HepG2 (cell line): ENCODE results near the gene ALOXE3. TPM values are rescaled to one million over a fixed set of nuclear protein-coding genes. Genes with fewer than 3 reads are reported as not detected.

ENCODE experiments used
- CREB1 ChIP-seq, 2 experiments: fragments of 450-650 bp in 1 of 2; IDR thresholded peaks; 2 replicates each; pipeline ENCODE4 v1.6.1; 2016 to 2017; ENCODE audit warnings: control low read depth in 1 of 2, mild to moderate bottlenecking in 1 of 2, missing compliant biosample characterization in 1 of 2, missing genetic modification characterization in 1 of 2
- DMTF1 ChIP-seq: sonication (generic); formaldehyde crosslinking; IDR thresholded peaks from 2 replicates; pipeline ENCODE4 v1.4.0; 2020; ENCODE audit warnings: mild to moderate bottlenecking, missing genetic modification reagents
- FIP1L1 ChIP-seq: fragments of 200-400 bp; formaldehyde crosslinking; IDR thresholded peaks from 2 replicates; pipeline ENCODE4 v1.6.1; 2018; ENCODE audit warnings: low read depth, mild to moderate bottlenecking, low read length, moderate library complexity, borderline replicate concordance; ENCODE audit not compliant: insufficient read depth
- PHB2 ChIP-seq: fragments of 450-650 bp; IDR thresholded peaks from 2 replicates; pipeline ENCODE4 v1.6.1; 2018; ENCODE audit not compliant: partially characterized antibody
- SAFB2 ChIP-seq: sonication (generic); formaldehyde crosslinking; IDR thresholded peaks from 2 replicates; pipeline ENCODE4 v1.5.1; 2020; ENCODE audit warnings: missing genetic modification reagents, low read depth, mild to moderate bottlenecking, borderline replicate concordance
- ZFP82 ChIP-seq: sonication (generic); formaldehyde crosslinking; IDR thresholded peaks from 2 replicates; pipeline ENCODE4 v1.5.1; 2020; ENCODE audit warnings: mild to moderate bottlenecking, missing genetic modification reagents, borderline replicate concordance
- ZNF160 ChIP-seq: sonication (generic); formaldehyde crosslinking; IDR thresholded peaks from 2 replicates; pipeline ENCODE4 v1.8.0; 2022; ENCODE audit warnings: mild to moderate bottlenecking, inconsistent platforms, missing genetic modification reagents
- ZNF44 ChIP-seq: sonication (generic); formaldehyde crosslinking; IDR thresholded peaks from 2 replicates; pipeline ENCODE4 v1.5.1; 2020; ENCODE audit warnings: mild to moderate bottlenecking, missing genetic modification reagents
- ZNF703 ChIP-seq: sonication (generic); formaldehyde crosslinking; IDR thresholded peaks from 2 replicates; pipeline ENCODE4 v1.5.1; 2020; ENCODE audit warnings: missing genetic modification reagents, mild to moderate bottlenecking, moderate library complexity, borderline replicate concordance
- polyA plus RNA-seq, 8 experiments: library from polyadenylated mRNA; depleted of rRNA in 3 of 8; stranded (reverse) in 7 of 8; unstranded in 1 of 8; fragments of >200 nt; fragmentation: Illumina TruSeq in 4 of 8; extraction: Trizol in 4 of 8; gene quantifications; 2 replicates each; pipeline versions ENCODE4 v1.2.1 to v1.2.3, GENCODE V29; 2011 to 2016; ENCODE audit warnings: low read depth in 4 of 8, missing spikeins in 1 of 8, mixed read lengths in 1 of 8; ENCODE audit not compliant: insufficient read depth in 1 of 8
- total RNA-seq, 5 experiments: library from RNA; depleted of rRNA; stranded (reverse); fragments of >200 nt; fragmentation: Illumina TruSeq; extraction: Trizol; gene quantifications; 2 replicates each; pipeline ENCODE4 v1.2.3, GENCODE V29; 2016; ENCODE audit warnings: low read depth in 1 of 5
- TF ChIP-seq, protein P1 (sequence below): sonication (generic); formaldehyde crosslinking; IDR thresholded peaks from 2 replicates; pipeline ENCODE4 v1.4.0; 2020; ENCODE audit warnings: missing genetic modification reagents, borderline replicate concordance
- TF ChIP-seq, protein P2 (sequence below): sonication (generic); formaldehyde crosslinking; IDR thresholded peaks from 2 replicates; pipeline ENCODE4 v1.9.0; 2021; ENCODE audit warnings: missing genetic modification reagents, borderline replicate concordance
- TF ChIP-seq, protein P3 (sequence below): sonication (generic); formaldehyde crosslinking; IDR thresholded peaks from 2 replicates; pipeline ENCODE4 v1.8.0; 2022; ENCODE audit warnings: mild to moderate bottlenecking, missing genetic modification reagents
- TF ChIP-seq, protein P4 (sequence below): fragments of 450-650 bp; IDR thresholded peaks from 2 replicates; pipeline ENCODE4 v1.6.1; 2017; ENCODE audit warnings: mild to moderate bottlenecking

The ALOXE3 gene
- total and polyA plus RNA-seq, 2 of the 13 experiments (the other 11 are each of a cell fraction or from before 2014, with no cell fraction given), result 0.07 TPM; not detected in 1

- TF ChIP-seq, protein P1, sequence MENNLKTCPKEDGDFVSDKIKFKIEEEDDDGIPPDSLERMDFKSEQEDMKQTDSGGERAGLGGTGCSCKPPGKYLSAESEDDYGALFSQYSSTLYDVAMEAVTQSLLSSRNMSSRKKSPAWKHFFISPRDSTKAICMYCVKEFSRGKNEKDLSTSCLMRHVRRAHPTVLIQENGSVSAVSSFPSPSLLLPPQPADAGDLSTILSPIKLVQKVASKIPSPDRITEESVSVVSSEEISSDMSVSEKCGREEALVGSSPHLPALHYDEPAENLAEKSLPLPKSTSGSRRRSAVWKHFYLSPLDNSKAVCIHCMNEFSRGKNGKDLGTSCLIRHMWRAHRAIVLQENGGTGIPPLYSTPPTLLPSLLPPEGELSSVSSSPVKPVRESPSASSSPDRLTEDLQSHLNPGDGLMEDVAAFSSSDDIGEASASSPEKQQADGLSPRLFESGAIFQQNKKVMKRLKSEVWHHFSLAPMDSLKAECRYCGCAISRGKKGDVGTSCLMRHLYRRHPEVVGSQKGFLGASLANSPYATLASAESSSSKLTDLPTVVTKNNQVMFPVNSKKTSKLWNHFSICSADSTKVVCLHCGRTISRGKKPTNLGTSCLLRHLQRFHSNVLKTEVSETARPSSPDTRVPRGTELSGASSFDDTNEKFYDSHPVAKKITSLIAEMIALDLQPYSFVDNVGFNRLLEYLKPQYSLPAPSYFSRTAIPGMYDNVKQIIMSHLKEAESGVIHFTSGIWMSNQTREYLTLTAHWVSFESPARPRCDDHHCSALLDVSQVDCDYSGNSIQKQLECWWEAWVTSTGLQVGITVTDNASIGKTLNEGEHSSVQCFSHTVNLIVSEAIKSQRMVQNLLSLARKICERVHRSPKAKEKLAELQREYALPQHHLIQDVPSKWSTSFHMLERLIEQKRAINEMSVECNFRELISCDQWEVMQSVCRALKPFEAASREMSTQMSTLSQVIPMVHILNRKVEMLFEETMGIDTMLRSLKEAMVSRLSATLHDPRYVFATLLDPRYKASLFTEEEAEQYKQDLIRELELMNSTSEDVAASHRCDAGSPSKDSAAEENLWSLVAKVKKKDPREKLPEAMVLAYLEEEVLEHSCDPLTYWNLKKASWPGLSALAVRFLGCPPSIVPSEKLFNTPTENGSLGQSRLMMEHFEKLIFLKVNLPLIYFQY, result peak; percentile 56
- TF ChIP-seq ZNF703 (CRISPR knock-in tag), result 0 out of 2 replicates have a peak, but pooled peaks have one; percentile 64
- TF ChIP-seq, protein P2, sequence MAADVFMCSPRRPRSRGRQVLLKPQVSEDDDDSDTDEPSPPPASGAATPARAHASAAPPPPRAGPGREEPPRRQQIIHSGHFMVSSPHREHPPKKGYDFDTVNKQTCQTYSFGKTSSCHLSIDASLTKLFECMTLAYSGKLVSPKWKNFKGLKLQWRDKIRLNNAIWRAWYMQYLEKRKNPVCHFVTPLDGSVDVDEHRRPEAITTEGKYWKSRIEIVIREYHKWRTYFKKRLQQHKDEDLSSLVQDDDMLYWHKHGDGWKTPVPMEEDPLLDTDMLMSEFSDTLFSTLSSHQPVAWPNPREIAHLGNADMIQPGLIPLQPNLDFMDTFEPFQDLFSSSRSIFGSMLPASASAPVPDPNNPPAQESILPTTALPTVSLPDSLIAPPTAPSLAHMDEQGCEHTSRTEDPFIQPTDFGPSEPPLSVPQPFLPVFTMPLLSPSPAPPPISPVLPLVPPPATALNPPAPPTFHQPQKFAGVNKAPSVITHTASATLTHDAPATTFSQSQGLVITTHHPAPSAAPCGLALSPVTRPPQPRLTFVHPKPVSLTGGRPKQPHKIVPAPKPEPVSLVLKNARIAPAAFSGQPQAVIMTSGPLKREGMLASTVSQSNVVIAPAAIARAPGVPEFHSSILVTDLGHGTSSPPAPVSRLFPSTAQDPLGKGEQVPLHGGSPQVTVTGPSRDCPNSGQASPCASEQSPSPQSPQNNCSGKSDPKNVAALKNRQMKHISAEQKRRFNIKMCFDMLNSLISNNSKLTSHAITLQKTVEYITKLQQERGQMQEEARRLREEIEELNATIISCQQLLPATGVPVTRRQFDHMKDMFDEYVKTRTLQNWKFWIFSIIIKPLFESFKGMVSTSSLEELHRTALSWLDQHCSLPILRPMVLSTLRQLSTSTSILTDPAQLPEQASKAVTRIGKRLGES (CRISPR knock-in tag), result no peak
- TF ChIP-seq FIP1L1, result no peak
- TF ChIP-seq SAFB2, result peak; percentile 55; the same call in 1 of the 2 replicates
- TF ChIP-seq, protein P3, sequence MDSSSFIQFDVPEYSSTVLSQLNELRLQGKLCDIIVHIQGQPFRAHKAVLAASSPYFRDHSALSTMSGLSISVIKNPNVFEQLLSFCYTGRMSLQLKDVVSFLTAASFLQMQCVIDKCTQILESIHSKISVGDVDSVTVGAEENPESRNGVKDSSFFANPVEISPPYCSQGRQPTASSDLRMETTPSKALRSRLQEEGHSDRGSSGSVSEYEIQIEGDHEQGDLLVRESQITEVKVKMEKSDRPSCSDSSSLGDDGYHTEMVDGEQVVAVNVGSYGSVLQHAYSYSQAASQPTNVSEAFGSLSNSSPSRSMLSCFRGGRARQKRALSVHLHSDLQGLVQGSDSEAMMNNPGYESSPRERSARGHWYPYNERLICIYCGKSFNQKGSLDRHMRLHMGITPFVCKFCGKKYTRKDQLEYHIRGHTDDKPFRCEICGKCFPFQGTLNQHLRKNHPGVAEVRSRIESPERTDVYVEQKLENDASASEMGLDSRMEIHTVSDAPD (CRISPR knock-in tag), result peak; percentile 84
- no peak for TF ChIP-seq DMTF1 (CRISPR knock-in tag)
- TF ChIP-seq PHB2, result no peak
- peak; percentile 91; the same call in 1 of the 2 replicates for TF ChIP-seq ZFP82 (CRISPR knock-in tag)
- TF ChIP-seq, protein P4, sequence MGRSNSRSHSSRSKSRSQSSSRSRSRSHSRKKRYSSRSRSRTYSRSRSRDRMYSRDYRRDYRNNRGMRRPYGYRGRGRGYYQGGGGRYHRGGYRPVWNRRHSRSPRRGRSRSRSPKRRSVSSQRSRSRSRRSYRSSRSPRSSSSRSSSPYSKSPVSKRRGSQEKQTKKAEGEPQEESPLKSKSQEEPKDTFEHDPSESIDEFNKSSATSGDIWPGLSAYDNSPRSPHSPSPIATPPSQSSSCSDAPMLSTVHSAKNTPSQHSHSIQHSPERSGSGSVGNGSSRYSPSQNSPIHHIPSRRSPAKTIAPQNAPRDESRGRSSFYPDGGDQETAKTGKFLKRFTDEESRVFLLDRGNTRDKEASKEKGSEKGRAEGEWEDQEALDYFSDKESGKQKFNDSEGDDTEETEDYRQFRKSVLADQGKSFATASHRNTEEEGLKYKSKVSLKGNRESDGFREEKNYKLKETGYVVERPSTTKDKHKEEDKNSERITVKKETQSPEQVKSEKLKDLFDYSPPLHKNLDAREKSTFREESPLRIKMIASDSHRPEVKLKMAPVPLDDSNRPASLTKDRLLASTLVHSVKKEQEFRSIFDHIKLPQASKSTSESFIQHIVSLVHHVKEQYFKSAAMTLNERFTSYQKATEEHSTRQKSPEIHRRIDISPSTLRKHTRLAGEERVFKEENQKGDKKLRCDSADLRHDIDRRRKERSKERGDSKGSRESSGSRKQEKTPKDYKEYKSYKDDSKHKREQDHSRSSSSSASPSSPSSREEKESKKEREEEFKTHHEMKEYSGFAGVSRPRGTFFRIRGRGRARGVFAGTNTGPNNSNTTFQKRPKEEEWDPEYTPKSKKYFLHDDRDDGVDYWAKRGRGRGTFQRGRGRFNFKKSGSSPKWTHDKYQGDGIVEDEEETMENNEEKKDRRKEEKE, result no peak
- TF ChIP-seq ZNF160 (CRISPR knock-in tag), result 0 out of 2 replicates have a peak, but pooled peaks have one; percentile 75
- peak; percentile 68 for TF ChIP-seq CREB1 (IDR thresholded peaks at IDR 0.05)
- TF ChIP-seq CREB1 (CRISPR knock-in tag; IDR thresholded peaks at IDR 0.05), result peak; percentile 85
- no peak for TF ChIP-seq ZNF44 (CRISPR knock-in tag)
Observed at GRCh38 chr17:8138672-8139371, 20.5 kb upstream of the ALOXE3 start (continued).
